ENCODE measurements around the gene GP1BB.

The GP1BB gene

DNA sequence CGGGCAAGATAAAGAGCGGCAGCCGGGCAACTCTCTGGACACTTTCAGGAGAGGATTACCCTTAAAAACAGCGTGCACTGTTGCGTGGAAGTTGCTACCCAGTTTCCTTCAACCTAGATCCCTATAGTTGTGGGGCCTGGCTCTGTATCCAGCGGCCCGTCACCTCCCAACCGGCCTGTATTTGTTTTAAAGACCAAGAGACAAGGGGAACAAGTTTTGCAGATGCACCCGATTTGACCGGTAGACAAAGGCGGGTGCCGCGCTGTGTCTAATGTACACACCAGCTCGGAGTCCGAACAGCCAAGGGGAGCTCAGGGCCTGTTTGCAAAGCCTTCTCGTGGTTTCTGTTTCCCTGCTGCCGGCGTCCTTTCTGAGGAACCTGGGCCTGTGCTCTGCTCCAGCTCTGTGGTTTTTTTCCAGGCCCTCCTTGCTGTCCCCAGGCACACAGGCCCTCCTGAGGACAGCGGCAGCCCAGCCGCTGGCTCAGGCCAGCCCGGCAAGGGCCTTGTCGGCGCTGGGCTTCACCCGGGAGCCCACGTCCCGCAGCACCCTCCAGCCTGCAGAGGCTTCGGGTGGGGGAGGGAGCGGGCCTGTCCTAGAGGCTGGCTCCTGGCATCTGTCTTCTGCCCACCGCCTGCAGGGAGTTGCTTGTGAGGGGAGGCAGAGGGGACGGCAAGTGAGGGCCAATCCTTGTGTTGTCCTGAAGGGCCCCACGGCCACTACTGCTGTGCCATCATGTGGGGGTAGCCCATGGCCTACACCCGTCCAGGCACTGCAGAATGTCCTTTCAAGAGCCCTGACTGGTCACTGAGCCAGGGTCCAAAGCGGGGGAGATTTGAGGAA is 38.6 kb downstream of the GP1BB start:
- no peaks in the 10 kb centered on the region for H3K79me1 ChIP-seq (ENCODE audit: low read depth, low read length)
- H4K8ac ChIP-seq (ENCODE audit: low read depth, low read length) = no peak overlapping the region
- peak overlapping the region; percentile 18 for H3K4me2 ChIP-seq (ENCODE audit: insufficient read depth, low read length, poor library complexity, severe bottlenecking)
- no peak for DNase-seq (ENCODE audit: low spot score)
- peaks cover 6 to 14% of the 10 kb centered on the region in 2 donors for H3K9me3 ChIP-seq (replicated peaks in 1 of 2; ENCODE audit: control insufficient read depth in 2 of 2, insufficient read depth in 1 of 2, low read depth in 1 of 2, low read length in 2 of 2)
- peaks cover 86 to 96% (median 93%) of the 10 kb centered on the region in 3 experiments for H3K27me3 ChIP-seq (ENCODE audit: control insufficient read depth in 3 of 3, insufficient read depth in 3 of 3, low read depth in 1 of 3, low read length in 3 of 3)
- H3K27ac ChIP-seq (replicated peaks; ENCODE audit: low read length) = no peak overlapping the region
- H2BK12ac ChIP-seq (ENCODE audit: low read length) = peak overlapping the region; percentile 73
- H3K18ac ChIP-seq (ENCODE audit: low read length) = peak overlapping the region; percentile 83
- peak overlapping the region; percentile 97 for H2AK5ac ChIP-seq (ENCODE audit: low read depth, low read length)
- H2BK15ac ChIP-seq (ENCODE audit: low read length) = peak overlapping the region; percentile 98
- no CpG with 5 or more reads among the region's 33 CpGs for WGBS, 2 donors (ENCODE audit: extremely low coverage in 2 of 2, insufficient read length in 2 of 2, insufficient replicate concordance in 1 of 2)
- no peak overlapping the region for H2BK120ac ChIP-seq (ENCODE audit: low read depth, low read length)
- H3K9ac ChIP-seq (ENCODE audit: low read depth, low read length, poor library complexity) = no peak overlapping the region
- peak overlapping the region; percentile 37 for H3K4ac ChIP-seq (ENCODE audit: low read length)
- peak overlapping the region; percentile 94 for H3K23ac ChIP-seq (ENCODE audit: low read depth, low read length, poor library complexity)
- peak overlapping the region in 1 of 2 donors; percentile 49 for H3K4me3 ChIP-seq (ENCODE audit: low read length in 2 of 2)
- H3K36me3 ChIP-seq (replicated peaks in 1 of 2; ENCODE audit: control insufficient read depth in 2 of 2, insufficient read depth in 2 of 2, low read length in 2 of 2) = no peaks in the 10 kb centered on the region
- H4K91ac ChIP-seq (ENCODE audit: low read depth, low read length, poor library complexity) = no peak overlapping the region
- H2AFZ ChIP-seq (ENCODE audit: low read length) = peak overlapping the region; percentile 81
- H2BK5ac ChIP-seq (ENCODE audit: low read length) = peak overlapping the region; percentile 75
- H3K4me1 ChIP-seq (ENCODE audit: control insufficient read depth in 2 of 2, insufficient read depth in 1 of 2, low read depth in 1 of 2, low read length in 2 of 2) = peaks cover 6 to 9% of the 10 kb centered on the region in 2 donors
- no peak overlapping the region for H3K14ac ChIP-seq (ENCODE audit: low read length)

DNA sequence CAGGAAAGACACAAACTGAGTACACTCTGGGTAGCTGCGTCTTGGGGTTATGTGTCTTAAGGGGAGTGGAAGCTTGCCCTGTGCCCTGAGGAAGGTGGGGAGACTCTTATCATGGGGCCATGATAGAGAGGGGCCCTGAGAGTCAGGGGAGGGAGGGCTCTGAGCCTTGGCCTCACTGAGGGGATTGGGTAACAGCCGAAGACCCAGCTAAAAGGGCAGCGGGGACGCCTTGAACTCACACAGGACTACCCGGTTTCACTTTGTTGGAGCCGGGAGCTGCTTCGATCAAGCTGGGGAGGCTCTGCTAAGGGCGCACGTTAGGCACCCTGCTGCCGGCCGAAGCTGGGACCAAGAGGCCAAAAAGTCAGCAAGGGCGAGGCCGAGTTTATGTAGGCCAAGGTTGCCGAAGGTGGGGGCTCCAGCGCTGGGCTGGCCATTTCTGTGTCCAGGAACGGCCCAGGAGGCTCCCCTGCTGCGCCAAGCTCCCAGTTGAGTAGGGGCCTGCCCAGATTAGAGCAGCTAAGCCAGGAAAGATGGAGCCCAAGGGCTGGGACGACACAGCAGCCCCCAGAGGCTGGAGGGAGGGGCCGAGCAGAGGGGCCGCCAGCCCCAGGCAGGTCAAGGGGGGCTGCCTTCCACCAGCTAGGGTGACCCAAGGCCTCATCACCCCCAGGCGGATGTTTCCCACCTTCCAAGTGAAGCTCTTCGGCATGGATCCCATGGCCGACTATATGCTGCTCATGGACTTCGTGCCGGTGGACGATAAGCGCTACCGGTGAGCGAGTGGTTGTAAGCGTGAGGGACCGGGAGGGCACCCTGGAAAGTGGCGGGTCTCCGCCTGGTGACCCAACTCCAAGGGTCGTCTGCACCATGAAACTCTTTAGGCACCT is 39.5 kb downstream of the GP1BB start:
- no CpG with 5 or more reads among the region's 34 CpGs for WGBS, 2 donors (ENCODE audit: extremely low coverage in 2 of 2, insufficient read length in 2 of 2, insufficient replicate concordance in 1 of 2)

DNA sequence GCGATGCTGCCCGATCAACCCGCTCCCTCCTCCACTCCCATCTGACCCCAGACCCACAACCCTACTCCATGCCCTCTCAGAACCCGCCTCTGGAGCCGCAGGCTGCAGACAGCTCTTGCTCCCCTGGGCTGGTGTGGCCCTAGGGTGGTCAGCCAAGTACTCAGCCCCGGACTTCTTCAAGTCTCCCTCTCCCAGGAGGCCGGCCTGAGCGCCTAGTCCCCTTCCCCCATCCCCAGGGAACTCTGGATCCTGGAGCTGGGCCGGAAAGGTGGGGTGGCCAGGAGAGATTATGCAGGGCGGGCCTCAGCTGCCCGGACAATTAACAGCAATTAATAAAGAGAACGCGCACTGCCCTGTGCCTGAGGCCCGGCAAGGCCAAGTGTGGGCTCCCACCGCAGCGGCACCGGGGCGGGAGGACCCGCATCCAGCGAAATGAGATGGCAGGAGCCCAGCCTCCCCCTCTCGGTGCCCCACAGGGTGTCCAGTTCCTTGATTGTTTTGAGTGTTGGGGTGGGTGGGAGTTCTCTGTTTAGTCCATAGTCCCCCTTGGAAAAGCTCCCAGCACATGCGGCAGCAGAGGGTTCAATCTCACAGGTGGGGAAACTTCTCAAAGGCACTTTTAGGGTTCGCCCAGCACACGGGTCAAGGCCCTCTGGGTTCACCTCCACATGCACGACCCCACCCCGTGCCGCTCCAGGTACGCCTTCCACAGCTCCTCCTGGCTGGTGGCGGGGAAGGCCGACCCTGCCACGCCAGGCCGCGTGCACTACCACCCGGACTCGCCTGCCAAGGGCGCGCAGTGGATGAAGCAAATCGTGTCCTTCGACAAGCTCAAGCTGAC is 40.3 kb downstream of the GP1BB start:
- Histone ChIP-seq H3K36me3 (replicated peaks in 1 of 2; ENCODE audit: control insufficient read depth in 2 of 2, insufficient read depth in 2 of 2, low read length in 2 of 2) (no peaks in the 10 kb centered on the region), H2AFZ (ENCODE audit: low read length) (no peak overlapping the region), H3K9me3 (replicated peaks in 1 of 2; ENCODE audit: control insufficient read depth in 2 of 2, insufficient read depth in 1 of 2, low read depth in 1 of 2, low read length in 2 of 2) (peaks cover 9 to 14% of the 10 kb centered on the region in 2 donors), H3K27ac (replicated peaks; ENCODE audit: low read length) (no peak overlapping the region), H2BK15ac (ENCODE audit: low read length) (peak overlapping the region; percentile 89), H3K79me1 (ENCODE audit: low read depth, low read length) (no peaks in the 10 kb centered on the region), H3K14ac (ENCODE audit: low read length) (peak overlapping the region; percentile 56), H2BK120ac (ENCODE audit: low read depth, low read length) (no peak overlapping the region), H2BK12ac (ENCODE audit: low read length) (no peak overlapping the region), H2BK5ac (ENCODE audit: low read length) (peak overlapping the region; percentile 75), H4K91ac (ENCODE audit: low read depth, low read length, poor library complexity) (no peak overlapping the region), H3K23ac (ENCODE audit: low read depth, low read length, poor library complexity) (peak overlapping the region; percentile 94), H3K9ac (ENCODE audit: low read depth, low read length, poor library complexity) (peak overlapping the region; percentile 84), H4K8ac (ENCODE audit: low read depth, low read length) (no peak overlapping the region), H3K4me2 (ENCODE audit: insufficient read depth, low read length, poor library complexity, severe bottlenecking) (no peak overlapping the region), H3K27me3 (ENCODE audit: control insufficient read depth in 3 of 3, insufficient read depth in 3 of 3, low read depth in 1 of 3, low read length in 3 of 3) (peaks cover 87 to 96% (median 93%) of the 10 kb centered on the region in 3 experiments), H2AK5ac (ENCODE audit: low read depth, low read length) (peak overlapping the region; percentile 97), H3K4me1 (ENCODE audit: control insufficient read depth in 2 of 2, insufficient read depth in 1 of 2, low read depth in 1 of 2, low read length in 2 of 2) (peaks cover 14 to 16% of the 10 kb centered on the region in 2 donors), H3K4me3 (ENCODE audit: low read length in 2 of 2) (peak overlapping the region in 1 of 2 donors; percentile 59), H3K18ac (ENCODE audit: low read length) (peak overlapping the region; percentile 94), H3K4ac (ENCODE audit: low read length) (no peak overlapping the region)
- no CpG with 5 or more reads among the region's 39 CpGs for WGBS, 2 donors (ENCODE audit: extremely low coverage in 2 of 2, insufficient read length in 2 of 2, insufficient replicate concordance in 1 of 2)
- no peak for DNase-seq (ENCODE audit: low spot score)

More for the DNA sequence above, 39.5 kb downstream of the GP1BB start:
- H3K27me3 ChIP-seq (ENCODE audit: control insufficient read depth in 3 of 3, insufficient read depth in 3 of 3, low read depth in 1 of 3, low read length in 3 of 3) = peaks cover 87 to 96% (median 93%) of the 10 kb centered on the region in 3 experiments
- peak overlapping the region; percentile 87 for H3K18ac ChIP-seq (ENCODE audit: low read length)
- no peak overlapping the region for H2BK120ac ChIP-seq (ENCODE audit: low read depth, low read length)
- H4K91ac ChIP-seq (ENCODE audit: low read depth, low read length, poor library complexity) = no peak overlapping the region
- peaks cover 10 to 13% of the 10 kb centered on the region in 2 donors for H3K4me1 ChIP-seq (ENCODE audit: control insufficient read depth in 2 of 2, insufficient read depth in 1 of 2, low read depth in 1 of 2, low read length in 2 of 2)
- H3K9me3 ChIP-seq (replicated peaks in 1 of 2; ENCODE audit: control insufficient read depth in 2 of 2, insufficient read depth in 1 of 2, low read depth in 1 of 2, low read length in 2 of 2) = peaks cover 7 to 14% of the 10 kb centered on the region in 2 donors
- peak overlapping the region; percentile 18 for H3K4me2 ChIP-seq (ENCODE audit: insufficient read depth, low read length, poor library complexity, severe bottlenecking)
- H2AK5ac ChIP-seq (ENCODE audit: low read depth, low read length) = peak overlapping the region; percentile 97
- H3K27ac ChIP-seq (replicated peaks; ENCODE audit: low read length) = no peak overlapping the region
- no peaks in the 10 kb centered on the region for H3K36me3 ChIP-seq (replicated peaks in 1 of 2; ENCODE audit: control insufficient read depth in 2 of 2, insufficient read depth in 2 of 2, low read length in 2 of 2)
- peak overlapping the region; percentile 75 for H2BK5ac ChIP-seq (ENCODE audit: low read length)
- H3K23ac ChIP-seq (ENCODE audit: low read depth, low read length, poor library complexity) = peak overlapping the region; percentile 94
- H4K8ac ChIP-seq (ENCODE audit: low read depth, low read length) = no peak overlapping the region
- H2AFZ ChIP-seq (ENCODE audit: low read length) = peak overlapping the region; percentile 81
- H2BK12ac ChIP-seq (ENCODE audit: low read length) = peak overlapping the region; percentile 73
- peak overlapping the region; percentile 6 for H3K14ac ChIP-seq (ENCODE audit: low read length)
- no peak overlapping the region for H3K9ac ChIP-seq (ENCODE audit: low read depth, low read length, poor library complexity)
- no peak for DNase-seq (ENCODE audit: low spot score)
- H2BK15ac ChIP-seq (ENCODE audit: low read length) = peak overlapping the region; percentile 98
- H3K4ac ChIP-seq (ENCODE audit: low read length) = peak overlapping the region; percentile 37
- no peaks in the 10 kb centered on the region for H3K79me1 ChIP-seq (ENCODE audit: low read depth, low read length)
- H3K4me3 ChIP-seq (ENCODE audit: low read length in 2 of 2) = peak overlapping the region in 1 of 2 donors; percentile 32
